Parathyroid adenoma (tissue), 2 donors: Measurements from ENCODE around the gene PNRC2.
A peak's percentile ranks its signal among the peaks of the same experiment; 100 is the strongest.

Experiments
- H2AFZ ChIP-seq: fragments of 300-600 bp; sonication (generic); one replicate; pipeline ENCODE4 v1.7.0; 2017; ENCODE audit warnings: antibody characterized with exemption, mild to moderate bottlenecking
- H3K27ac ChIP-seq: fragments of 300-600 bp; sonication (generic); one replicate; pipeline ENCODE4 v1.7.0; 2017
- H3K27me3 ChIP-seq: fragments of 300-600 bp; sonication (generic); one replicate; pipeline ENCODE4 v1.7.0; 2017; ENCODE audit warnings: low read length; ENCODE audit not compliant: control insufficient read depth, insufficient read depth
- H3K36me3 ChIP-seq: fragments of 300-600 bp; sonication (generic); one replicate; pipeline ENCODE4 v1.7.0; 2017; ENCODE audit warnings: low read length; ENCODE audit not compliant: control insufficient read depth, insufficient read depth
- H3K4me1 ChIP-seq: fragments of 300-600 bp; sonication (generic); one replicate; pipeline ENCODE4 v1.7.0; 2017; ENCODE audit warnings: control low read depth
- H3K4me2 ChIP-seq: fragments of 300-600 bp; sonication (generic); one replicate; pipeline ENCODE4 v1.7.0; 2017; ENCODE audit warnings: low read length
- H3K4me3 ChIP-seq: fragments of 300-600 bp; sonication (generic); one replicate; pipeline ENCODE4 v1.7.0; 2017; ENCODE audit warnings: low read depth, low read length
- H3K79me2 ChIP-seq: fragments of 300-600 bp; sonication (generic); one replicate; pipeline ENCODE4 v1.7.0; 2017; ENCODE audit warnings: control low read depth
- H3K9ac ChIP-seq: fragments of 300-600 bp; sonication (generic); one replicate; pipeline ENCODE4 v1.7.0; 2017; ENCODE audit warnings: mild to moderate bottlenecking
- H3K9me3 ChIP-seq: fragments of 300-600 bp; sonication (generic); one replicate; pipeline ENCODE4 v1.7.0; 2017; ENCODE audit warnings: low read length; ENCODE audit not compliant: control insufficient read depth
- TF ChIP-seq, protein P1 (sequence below): fragments of 300-600 bp; sonication (generic); IDR thresholded peaks from one replicate; pipeline ENCODE4 v1.7.0; 2017; ENCODE audit warnings: antibody characterized with exemption, mild to moderate bottlenecking
- donor health status: primary hyperparathyroidism.

Gene PNRC2

GRCh38 chr1:23977854-23978191, 18.2 kb downstream of the PNRC2 start:
- Histone ChIP-seq H3K27me3 (no peaks in the 10 kb centered on the region), H3K79me2 (peaks cover 23% of the 10 kb centered on the region), H3K4me3 (no peak overlapping the region), H3K4me1 (peaks cover 3% of the 10 kb centered on the region), H3K9ac (no peak overlapping the region), H3K9me3 (no peaks in the 10 kb centered on the region), H3K27ac (no peak overlapping the region), H3K4me2 (peak overlapping the region; percentile 30), H3K36me3 (no peaks in the 10 kb centered on the region), H2AFZ (no peak overlapping the region)
- TF ChIP-seq, protein P1, sequence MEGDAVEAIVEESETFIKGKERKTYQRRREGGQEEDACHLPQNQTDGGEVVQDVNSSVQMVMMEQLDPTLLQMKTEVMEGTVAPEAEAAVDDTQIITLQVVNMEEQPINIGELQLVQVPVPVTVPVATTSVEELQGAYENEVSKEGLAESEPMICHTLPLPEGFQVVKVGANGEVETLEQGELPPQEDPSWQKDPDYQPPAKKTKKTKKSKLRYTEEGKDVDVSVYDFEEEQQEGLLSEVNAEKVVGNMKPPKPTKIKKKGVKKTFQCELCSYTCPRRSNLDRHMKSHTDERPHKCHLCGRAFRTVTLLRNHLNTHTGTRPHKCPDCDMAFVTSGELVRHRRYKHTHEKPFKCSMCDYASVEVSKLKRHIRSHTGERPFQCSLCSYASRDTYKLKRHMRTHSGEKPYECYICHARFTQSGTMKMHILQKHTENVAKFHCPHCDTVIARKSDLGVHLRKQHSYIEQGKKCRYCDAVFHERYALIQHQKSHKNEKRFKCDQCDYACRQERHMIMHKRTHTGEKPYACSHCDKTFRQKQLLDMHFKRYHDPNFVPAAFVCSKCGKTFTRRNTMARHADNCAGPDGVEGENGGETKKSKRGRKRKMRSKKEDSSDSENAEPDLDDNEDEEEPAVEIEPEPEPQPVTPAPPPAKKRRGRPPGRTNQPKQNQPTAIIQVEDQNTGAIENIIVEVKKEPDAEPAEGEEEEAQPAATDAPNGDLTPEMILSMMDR, result no peak

DNA sequence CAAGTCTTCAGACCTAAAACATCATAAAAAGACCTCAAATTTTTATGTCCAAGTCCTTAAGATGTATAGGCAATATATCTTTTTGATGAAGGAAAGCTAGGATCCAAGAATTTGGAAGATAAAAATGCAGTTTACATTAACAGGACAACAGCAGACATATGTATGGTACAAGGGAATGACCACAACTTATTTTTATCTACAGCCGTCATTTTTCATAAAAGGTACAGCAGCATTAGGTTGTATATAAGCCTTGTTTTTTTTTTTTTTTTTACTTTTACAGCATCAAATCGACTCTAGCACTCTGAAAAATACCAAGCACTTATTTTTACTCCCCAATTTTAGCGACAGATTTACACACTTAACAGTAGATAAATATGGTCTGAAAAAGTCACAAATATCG, 19.2 kb downstream of the PNRC2 start:
- Histone ChIP-seq H3K79me2 (peaks cover 23% of the 10 kb centered on the region), H3K9me3 (no peaks in the 10 kb centered on the region), H3K27ac (peak overlapping the region; percentile 19), H3K9ac (peak overlapping the region; percentile 11), H3K4me3 (peak overlapping the region; percentile 85), H3K36me3 (no peaks in the 10 kb centered on the region), H3K27me3 (no peaks in the 10 kb centered on the region), H3K4me1 (peaks cover 3% of the 10 kb centered on the region), H3K4me2 (peak overlapping the region; percentile 82), H2AFZ (no peak overlapping the region)
- TF ChIP-seq, protein P1, result no peak

GRCh38 chr1:23979387-23979880, 19.8 kb downstream of the PNRC2 start:
- no peaks in the 10 kb centered on the region for H3K27me3 ChIP-seq
- TF ChIP-seq, protein P1, result no peak
- H3K4me1 ChIP-seq, result peaks cover 3% of the 10 kb centered on the region
- peak overlapping the region; percentile 82 for H3K4me2 ChIP-seq
- peak overlapping the region; percentile 85 for H3K4me3 ChIP-seq
- peak overlapping the region; percentile 97 for H3K9ac ChIP-seq
- H3K79me2 ChIP-seq, result peaks cover 21% of the 10 kb centered on the region
- no peaks in the 10 kb centered on the region for H3K36me3 ChIP-seq
- H3K9me3 ChIP-seq, result no peaks in the 10 kb centered on the region
- peak overlapping the region; percentile 87 for H2AFZ ChIP-seq
- H3K27ac ChIP-seq, result peak overlapping the region; percentile 94

GRCh38 chr1:23979881-23980727, 20.5 kb downstream of the PNRC2 start, which contains the start of gene SRSF10:
SRSF10 (minus strand) TSS chr1:23980327; CDS start chr1:23980255, 72 bp downstream.
- Histone ChIP-seq H3K9ac (peak within 1 kb of the TSS; percentile 97), H3K4me1 (peaks cover 3% of the 10 kb centered on the region), H3K79me2 (peaks cover 21% of the 10 kb centered on the region), H3K36me3 (no peaks in the 10 kb centered on the region), H3K27me3 (no peaks in the 10 kb centered on the region), H2AFZ (peak within 1 kb of the TSS; percentile 94), H3K4me2 (peak within 1 kb of the TSS; percentile 95), H3K9me3 (no peaks in the 10 kb centered on the region), H3K27ac (peak within 1 kb of the TSS; percentile 94), H3K4me3 (peak within 1 kb of the TSS; percentile 85)
- TF ChIP-seq, protein P1, result peak; percentile 29
